HG03457 (cell line): ENCODE measurements around the gene IDH3G.
"Not testable (repeated sequence)": the region's sequence is repeated elsewhere in the genome, so short reads cannot be mapped to it uniquely, and the experiment has no call there.

Experiments
- ATAC-seq: cut with Tn5 transposase; IDR thresholded peaks from one replicate; pipeline ENCODE4 v1.9.1; 2021; ENCODE audit warnings: moderate number of reproducible peaks; ENCODE audit not compliant: unreplicated experiment

Gene IDH3G

DNA sequence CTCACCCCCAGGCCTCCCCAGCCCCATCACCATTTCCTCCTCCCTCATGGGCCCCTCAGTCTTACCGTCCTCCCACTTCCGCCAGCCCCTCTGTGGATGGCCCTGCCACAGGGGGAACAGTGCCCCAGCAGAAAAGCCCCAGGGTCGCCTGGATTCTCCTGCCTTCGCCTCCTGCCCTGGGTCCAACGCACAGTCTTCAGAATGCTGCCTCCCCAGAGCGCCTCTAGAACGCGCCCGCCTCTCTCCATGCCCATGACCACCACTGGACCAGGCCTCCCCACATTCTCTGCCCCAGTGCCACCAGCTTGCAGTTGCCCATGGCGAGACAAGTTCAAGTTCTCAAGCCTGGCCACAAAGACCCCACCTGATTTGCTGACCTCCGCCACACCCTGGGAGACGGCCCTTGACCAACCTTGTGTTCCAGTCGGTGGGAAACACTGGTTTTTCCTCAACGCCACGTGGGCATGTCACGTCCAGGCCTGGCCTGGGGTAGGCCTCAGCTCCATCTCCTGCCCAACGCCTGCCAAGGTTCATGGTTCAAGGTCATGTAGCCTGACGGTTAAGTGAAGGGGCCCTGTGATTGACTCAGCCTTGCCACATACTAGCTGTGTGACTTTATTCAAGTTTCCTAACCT lies 30.8 kb downstream of the IDH3G start:
- ATAC-seq = no peak

DNA sequence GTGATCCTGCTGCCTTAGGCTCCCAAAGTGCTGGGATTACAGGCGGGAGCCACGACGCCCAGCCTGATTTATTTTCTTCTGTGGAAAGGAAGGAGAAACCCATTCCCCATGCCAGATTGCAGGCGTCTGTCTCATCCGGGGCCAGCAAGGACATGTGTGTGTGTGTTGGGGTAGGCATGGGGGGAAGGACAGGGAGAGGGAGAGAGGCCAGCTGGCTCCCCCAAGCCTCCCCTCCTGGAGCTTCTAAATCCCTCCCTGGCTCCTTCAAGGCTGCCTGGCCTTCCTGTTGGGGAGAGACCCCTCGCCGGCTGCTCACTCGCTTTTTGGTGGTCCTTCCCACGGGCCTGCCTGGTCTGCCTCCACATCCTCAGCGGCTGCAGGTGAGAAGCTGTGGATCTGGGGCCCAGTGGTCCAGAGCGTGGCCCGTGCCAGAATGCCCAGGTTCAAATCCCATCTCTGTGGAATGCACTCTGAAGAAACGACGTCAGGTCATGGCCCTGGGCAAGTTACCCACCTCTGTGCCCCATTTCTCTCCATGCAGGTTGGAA lies 31.5 kb downstream of the IDH3G start:
- no peak for ATAC-seq

DNA sequence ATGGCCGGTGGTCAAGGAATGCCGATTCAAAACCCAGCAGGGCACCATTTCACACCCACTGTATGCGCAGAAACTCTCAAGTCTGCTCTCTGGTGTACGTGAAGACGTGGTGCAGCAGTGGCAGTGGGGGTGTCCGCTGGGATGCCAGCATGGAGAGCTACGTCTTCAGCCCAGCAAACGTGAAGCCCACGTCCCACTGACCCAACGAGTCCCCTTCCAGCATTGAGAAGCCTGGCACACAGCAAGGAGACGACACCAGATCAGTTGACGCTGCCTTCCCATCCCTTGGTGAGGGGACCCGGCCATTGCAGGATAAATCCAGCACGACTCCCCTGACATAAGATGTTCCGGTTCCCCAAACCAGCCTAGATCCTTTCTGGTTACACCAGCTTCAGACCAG lies 32.3 kb downstream of the IDH3G start:
- ATAC-seq = no peak

DNA sequence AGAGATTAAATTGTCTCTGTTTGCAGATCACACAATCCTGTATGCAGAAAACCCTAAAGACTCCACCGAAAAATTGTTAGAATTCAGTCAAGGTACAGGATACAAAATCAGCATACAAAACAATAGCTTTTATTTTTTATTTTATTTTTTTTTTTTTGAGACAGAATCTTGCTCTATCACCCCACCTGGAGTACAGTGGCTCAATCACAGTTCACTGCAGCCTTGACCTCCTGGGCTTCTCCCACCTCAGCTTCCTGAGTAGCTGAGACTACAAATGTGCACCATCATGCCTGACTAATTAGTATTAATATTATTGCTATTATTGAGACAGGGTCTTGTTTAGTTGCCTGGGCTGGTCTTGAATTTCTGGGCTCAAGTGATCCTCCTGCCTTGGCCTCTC lies 39.0 kb downstream of the IDH3G start:
- no peak for ATAC-seq

DNA sequence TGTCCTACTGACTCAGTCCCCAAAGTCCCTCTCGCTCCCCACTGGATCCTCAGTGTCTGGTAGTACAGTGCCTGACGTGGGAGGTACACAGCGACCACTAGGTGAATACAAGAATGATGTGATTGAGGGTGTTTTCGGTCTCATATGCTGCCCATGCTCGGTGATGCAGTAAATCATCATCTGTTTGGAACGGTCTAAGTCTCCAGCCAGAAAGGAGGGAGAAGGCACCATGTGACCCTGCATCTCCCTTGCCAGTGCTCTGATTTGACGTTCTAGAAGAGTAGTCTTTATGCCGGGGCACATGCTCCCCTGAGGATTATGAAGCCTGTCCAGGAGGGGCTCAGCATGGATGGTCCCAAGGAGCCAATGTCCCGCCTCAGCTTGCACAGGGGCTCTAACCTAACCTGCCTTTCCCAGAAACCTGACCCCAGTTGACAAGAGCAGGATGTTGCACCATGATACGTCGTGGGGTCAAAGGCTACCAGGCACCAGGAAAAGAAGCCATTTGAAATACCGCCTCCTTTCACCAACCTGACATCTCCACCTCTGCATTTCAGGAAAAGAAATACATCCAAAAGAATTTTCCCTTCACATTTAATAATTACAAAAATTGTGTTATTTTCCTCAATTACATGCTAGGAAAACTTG lies 43.9 kb downstream of the IDH3G start:
- no peak for ATAC-seq

DNA sequence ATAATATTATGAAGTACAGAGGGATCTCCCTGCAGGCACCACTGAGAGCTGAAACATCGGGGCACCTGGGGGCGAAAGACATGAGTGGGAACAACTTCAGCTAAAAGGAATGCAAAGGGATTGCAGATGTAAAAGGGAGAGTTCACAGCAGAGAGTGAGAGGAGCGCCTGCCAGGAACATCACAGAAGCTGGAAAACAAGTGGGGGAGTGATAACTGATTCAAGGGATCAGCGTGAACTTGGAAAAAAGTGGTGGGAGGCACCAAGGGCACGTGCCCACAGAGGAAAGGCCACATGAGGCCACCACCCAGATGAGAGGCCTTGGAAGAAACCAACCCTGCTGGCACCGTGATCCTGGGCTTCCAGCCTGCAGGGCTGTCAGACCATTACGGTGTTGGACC lies 45.2 kb downstream of the IDH3G start:
- not testable (repeated sequence) for ATAC-seq

DNA sequence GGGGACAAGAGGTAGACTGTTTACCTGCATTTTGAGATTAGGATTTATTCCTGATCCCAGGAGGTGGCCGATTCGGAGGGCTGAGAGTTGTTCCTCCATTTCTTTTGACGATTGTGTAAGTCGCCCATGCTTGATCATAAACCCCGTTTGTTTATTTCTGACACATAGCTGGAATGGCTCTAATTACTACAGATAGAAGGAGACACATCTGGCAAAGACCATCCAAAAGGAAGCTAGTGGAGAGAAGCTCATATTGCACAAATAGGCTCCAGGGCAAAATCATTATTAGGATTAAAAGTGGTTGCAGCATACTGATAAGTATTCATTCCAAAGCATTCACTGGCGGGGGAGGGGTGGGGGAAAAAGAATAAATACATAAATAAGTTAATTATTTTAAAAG lies 47.2 kb downstream of the IDH3G start:
- ATAC-seq = not testable (repeated sequence)

DNA sequence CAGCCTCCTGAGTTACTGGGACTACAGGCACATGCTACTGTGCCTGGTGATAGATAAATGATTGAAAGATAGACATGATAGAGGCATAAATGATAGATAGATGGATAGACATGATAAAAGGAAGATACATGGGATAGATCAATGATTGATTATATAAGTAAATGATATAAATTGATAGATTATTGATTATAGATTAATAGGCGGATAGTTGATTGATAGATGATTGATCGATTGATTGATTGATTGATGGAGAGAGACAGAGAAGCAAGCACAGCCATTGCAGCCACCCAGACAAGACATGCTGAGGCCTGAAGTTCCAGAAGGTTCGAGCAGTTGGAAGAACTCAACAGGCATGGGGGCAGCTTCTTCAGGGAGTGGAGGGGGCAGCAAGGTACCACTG lies 47.8 kb downstream of the IDH3G start:
- no peak for ATAC-seq

DNA sequence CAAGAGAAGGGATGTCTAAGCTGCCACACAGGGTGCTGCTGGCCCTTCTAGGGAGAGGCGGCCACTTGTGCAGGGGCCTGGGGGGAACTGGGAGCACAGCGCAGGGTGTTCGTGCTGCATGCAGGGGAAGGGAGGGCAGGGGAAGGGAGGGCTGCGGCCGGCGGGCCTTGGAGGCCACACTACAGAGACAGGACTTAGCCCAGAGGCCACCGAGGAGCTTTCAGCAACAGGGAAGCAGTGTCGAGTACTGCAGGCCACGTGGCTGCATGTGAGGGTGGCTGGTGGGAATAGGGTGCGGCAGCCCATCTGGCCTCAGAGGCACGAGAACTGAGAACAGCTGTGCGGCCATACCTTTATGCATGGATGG lies 49.1 kb downstream of the IDH3G start:
- ATAC-seq = not testable (repeated sequence)

DNA sequence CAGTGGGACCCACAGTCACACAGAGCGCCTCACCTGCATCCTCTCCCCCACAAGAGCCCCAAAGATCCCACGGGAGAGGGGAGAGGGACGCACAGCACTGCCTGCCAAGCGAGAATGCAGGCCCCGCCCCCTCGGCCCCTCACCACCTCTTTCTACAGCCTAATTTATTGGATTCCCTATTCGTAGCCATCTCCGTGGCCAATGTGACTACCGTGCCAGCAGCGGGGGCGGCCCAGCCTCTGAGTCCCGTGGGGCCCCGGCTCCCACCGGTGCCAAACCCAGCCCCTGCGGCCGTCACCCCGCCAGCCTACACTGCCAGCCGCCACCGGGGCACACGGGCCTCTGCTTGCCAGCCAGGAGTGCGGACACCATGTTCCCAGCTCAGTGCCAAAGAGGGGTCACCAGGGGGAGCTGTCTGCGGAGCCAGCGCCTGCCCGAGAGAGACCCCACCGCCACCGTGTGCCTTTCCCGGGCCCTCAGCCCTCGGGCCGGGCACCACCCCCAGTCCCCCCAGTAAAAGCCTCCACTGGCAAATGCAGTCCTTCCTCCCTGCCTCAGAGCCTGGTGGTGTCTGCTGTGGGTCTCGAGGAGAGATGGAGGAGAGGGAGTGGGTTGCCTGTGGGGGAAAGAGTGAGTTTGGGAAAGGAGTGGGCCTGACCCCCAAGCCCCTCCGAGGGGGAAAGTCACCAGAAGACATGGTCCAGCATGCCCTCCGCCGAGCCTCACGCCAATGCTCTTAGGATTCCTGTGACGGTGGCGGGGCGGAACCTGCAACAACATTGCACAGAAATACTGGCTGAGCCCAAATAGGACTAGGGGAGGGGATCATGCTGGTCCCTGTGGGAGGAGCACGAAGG lies 49.7 kb downstream of the IDH3G start:
- no peak for ATAC-seq

DNA sequence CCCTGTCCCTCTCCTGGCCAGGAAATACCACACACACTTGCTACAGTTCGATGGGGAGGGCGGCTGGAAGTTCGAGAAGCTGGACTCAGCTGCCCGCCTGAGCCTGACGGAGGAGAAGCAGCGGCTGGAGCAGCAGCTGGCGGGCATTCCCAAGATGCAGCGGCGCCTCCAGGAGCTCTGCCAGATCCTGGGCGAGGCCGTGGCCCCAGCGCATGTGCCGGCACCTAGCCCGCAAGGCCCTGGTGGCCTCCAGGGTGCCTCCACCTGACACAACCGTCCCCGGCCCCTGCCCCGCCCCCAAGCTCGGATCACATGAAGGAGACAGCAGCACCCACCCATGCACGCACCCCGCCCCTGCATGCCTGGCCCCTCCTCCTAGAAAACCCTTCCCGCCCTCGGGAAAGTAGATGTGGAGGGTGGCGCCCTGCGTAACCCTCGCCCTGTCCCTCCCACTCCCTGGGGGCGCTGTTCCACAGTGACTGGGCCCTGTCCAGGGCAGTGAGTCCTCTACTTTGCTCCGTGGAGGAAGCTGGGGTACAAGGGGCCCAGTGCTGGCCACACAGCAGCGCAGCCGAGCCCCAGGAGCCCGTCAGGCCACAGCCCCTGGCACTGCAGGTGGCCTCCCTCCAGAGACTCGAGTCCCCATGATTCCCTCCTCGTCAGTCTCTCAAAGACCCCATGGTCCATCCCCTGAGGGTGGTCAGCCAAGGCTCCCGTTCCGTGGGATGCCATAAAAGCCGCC lies 50.5 kb downstream of the IDH3G start:
- not testable (repeated sequence) for ATAC-seq

DNA sequence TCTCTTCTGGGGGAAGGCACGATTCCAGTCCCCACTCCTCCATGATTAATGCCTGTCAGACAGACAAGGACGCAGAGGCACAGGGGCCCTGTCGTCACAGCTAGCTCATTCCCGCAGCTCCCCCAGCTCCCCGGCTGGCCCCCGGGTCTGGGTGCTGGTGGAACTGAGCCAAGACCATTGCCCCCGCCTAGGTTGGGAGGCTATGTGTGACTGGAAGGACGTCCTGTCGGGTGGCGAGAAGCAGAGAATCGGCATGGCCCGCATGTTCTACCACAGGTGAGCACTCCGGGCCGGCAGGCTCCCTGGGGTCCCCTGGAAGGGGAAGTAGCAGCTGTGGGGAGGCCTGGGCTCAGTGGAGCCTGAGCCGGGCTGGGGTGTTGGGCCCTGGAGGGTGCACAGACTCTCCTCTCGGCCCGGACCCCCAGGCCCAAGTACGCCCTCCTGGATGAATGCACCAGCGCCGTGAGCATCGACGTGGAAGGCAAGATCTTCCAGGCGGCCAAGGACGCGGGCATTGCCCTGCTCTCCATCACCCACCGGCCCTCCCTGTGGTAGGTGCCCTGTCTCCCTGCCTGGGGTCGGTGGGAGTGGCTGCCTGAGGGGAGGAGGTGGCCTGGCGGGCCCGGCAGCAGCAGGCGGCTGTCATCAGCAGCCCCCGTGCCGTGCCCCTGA lies 51.2 kb downstream of the IDH3G start:
- ATAC-seq = not testable (repeated sequence)

DNA sequence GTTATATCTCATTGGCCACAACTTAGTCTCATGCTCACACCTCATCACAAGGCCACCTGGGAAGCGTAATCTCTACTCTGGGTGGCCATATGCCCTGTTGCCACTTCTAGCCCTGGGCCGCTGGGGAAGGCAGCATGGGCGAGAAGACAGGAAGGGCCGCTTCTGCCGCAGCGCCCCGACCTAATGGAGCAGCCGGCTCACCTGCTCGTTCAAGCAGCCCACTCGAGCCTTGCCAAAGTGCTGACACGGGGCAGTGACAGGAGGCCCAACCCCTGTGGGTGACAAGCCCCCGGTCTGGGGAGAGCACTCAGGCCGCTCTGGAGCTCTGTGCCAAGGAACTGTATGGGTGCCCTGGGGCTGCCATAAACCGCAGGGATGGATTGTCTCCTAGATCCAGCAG lies 52.1 kb downstream of the IDH3G start:
- not testable (repeated sequence) for ATAC-seq

DNA sequence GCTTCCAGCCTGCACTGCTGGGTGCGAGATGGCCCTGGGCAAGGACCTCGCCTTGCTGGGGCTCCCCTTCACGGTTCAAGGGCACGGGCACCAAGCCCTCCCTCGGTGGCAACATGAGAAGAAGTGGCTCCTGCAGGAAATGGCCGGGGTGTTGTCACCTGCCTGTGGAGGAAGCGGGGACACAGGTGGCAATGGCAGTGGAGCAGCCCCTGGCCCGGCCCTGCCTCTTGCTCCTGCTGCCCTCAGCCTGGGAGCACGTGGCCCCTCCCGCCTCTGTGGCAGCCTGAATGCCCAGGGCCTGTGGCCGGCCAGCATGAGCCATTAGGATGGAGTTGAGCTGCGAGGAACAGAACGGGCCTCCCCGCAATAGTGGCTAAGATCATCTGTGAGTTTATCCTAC lies 52.7 kb downstream of the IDH3G start:
- no peak for ATAC-seq

DNA sequence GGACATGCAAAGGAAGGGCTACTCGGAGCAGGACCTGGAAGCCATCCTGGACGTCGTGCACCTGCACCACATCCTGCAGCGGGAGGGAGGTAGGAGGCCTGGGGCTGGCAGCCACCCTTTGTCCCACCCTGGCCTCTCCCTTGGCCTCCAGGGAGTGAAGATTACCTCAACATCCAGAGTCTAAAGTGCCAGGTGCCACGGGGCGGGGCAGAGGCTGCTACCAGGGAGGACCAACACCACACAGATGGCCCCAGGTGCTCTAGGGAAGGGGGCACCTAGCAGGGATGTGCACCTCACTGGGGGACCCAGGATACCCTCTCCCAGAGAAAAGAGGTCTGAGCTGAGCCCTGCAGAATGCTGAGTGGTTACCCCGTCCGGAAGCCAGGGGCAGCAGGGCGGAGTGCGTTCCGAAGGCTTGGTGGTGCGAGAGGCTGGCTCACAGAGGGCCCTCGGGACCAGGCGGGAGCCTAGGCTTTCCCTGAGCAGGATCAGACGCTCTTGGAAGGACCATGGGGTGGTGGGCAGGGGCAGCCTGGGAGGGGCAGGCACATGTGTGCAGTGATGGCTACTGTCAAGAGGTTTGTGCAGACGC lies 53.4 kb downstream of the IDH3G start:
- ATAC-seq = no peak

DNA sequence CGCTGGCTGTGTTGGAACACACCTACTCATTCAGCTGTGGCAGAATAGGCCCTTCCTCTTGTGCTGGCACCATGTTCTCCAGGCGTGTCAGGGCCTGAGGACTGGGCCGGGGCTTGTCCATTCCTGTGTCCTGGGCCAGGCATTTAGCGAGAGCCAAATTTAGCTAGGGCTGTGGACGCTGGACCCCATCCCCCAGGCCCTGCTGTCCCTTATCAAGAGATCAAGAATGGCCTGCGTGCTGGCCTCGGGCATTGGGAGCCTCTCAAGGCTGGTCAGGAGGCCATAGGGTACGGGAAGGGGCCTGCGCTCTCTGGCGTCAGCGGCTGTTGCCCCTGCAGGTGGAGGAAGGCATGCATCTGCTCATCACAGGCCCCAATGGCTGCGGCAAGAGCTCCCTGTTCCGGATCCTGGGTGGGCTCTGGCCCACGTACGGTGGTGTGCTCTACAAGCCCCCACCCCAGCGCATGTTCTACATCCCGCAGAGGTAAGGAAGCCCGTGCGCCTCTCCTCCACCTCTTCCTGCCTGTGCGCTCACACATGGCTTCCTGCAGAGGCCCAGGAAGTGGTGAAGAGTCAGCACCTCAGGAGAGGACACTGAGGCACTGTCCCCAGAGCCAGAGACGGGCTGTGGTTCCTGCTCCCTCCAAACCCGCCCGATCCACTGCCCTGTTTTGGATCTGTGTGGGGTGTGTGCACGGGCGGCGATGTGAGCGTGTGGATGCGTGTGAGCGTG lies 54.3 kb downstream of the IDH3G start:
- ATAC-seq = no peak

DNA sequence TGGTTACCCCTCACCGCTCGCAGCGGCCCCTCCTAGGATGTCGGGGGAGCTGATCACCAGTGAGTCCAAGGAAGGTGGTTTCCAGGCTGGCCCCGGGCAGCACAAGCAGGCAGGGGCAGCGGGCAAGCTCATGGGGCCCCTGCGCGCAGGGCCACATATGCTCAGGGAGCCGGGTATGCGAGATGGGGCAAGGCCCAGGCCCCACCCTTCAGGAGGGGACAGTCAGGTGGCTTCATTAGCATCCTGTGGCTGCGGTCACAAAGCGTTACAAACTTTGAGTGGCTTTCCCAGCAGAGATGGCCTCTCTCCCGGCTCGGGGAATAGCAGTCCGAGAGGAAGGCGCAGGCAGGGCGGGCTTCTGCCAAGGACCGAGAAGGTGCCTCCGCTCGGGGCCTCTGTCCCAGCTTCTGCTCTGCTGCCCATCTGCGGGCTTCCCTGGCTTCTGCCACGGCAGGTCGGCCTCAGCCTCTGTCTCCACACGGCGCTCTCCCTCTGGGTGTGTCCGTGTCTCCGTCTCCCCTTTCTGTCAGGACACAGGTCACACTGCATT lies 56.0 kb downstream of the IDH3G start:
- ATAC-seq = no peak

DNA sequence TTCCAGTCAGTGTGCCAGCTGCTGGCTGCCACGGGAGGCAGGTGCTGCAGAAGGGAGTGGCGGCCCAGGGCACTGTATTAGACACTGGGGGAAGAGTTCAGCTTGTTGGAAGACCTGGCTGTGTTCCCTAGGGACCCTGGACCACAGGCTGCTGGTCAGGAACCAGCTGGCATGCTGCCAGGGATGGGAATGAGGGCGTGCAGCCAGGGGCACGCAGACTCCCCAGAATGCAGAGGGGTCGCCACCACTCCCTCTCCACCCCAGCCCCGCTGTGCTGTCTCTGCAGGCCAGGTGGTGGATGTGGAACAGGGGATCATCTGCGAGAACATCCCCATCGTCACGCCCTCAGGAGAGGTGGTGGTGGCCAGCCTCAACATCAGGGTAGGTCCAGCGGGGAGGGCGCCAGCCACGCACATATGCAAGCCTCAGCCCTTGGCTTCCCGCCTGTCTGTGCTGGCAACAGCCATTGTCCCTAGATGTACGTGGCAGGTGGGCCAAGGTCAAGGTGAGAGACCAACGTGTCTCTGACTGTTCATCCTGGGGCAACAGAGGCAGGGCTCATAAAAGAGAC lies 57.2 kb downstream of the IDH3G start:
- no peak for ATAC-seq
